ENCODE results near the gene RNASE9.

DNA sequence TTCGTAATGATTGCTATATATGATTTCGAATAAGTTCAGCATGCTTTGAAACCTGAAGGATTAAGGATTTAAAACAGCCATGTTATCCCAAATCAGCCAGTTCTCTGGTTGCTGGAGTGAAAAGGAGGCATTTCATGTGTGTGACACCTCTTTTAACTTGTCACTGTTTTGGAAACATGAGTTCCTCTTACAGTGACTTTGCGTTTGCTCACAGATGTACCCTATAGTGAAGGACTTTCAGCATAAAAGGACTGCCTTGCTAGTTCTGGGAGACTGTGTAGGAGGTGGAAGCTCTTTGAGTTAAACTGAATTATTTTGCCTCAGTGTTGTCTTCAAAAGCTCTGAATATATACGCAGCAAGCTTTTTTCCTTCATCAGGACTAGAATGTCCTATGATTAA lies 19.4 kb upstream of the RNASE9 start:
- TF ChIP-seq, protein P1, sequence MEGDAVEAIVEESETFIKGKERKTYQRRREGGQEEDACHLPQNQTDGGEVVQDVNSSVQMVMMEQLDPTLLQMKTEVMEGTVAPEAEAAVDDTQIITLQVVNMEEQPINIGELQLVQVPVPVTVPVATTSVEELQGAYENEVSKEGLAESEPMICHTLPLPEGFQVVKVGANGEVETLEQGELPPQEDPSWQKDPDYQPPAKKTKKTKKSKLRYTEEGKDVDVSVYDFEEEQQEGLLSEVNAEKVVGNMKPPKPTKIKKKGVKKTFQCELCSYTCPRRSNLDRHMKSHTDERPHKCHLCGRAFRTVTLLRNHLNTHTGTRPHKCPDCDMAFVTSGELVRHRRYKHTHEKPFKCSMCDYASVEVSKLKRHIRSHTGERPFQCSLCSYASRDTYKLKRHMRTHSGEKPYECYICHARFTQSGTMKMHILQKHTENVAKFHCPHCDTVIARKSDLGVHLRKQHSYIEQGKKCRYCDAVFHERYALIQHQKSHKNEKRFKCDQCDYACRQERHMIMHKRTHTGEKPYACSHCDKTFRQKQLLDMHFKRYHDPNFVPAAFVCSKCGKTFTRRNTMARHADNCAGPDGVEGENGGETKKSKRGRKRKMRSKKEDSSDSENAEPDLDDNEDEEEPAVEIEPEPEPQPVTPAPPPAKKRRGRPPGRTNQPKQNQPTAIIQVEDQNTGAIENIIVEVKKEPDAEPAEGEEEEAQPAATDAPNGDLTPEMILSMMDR (IDR thresholded peaks at IDR 0.05 in 4 of 5, conservative IDR thresholded peaks at IDR 0.05 in 1 of 5), result no peak
- no peak for TF ChIP-seq POLR2A (IDR thresholded peaks at IDR 0.05)
